Posterior vena cava (tissue), 2 donors: ENCODE data around the gene RWDD3. TPM values are rescaled to one million over a fixed set of nuclear protein-coding genes. Genes with fewer than 3 reads are reported as not detected.

ENCODE experiments used
- DNase-seq: peaks from one replicate; pipeline ENCODE4 v3.0.0-alpha.2; 2020; ENCODE audit warnings: low spot score
- intact Hi-C, 2 donors: fragments of 100-400 bp; cut with DNase I; formaldehyde crosslinking; loops; one replicate each; pipeline versions ENCODE4 v1.14.1 to v1.14.2; 2022 to 2023
- total RNA-seq, 2 donors: library from RNA; stranded (reverse); fragmentation: NEBNext Ultra II Directional; extraction: Animal tissue kit (Norgen Biotek cat#: 25700); gene quantifications; one replicate each; pipeline ENCODE4 v1.2.1, GENCODE V29; 2021
- donor health status: DM: yes; HTN: yes; CAD: no.
- donor health status: DM: yes; HTN: yes; CAD: no.

The RWDD3 gene
- total RNA-seq, 2 donors from 2014 or later = 17.1 to 17.4 TPM

- DNase-seq = no peak
- intact Hi-C loops = no loop called here
Observed at GRCh38 chr1:95226781-95227660, 7.0 kb upstream of the RWDD3 start.

- intact Hi-C loops = no loop called here
Observed at GRCh38 chr1:95229037-95229436, 5.0 kb upstream of the RWDD3 start.

GRCh38 chr1:95229706-95230105 is 4.3 kb upstream of the RWDD3 start:
- intact Hi-C loops = loop anchor here in 1 of 2 donors (10.0 kb wide), 2 partner anchors 115 to 145 kb away; partner anchors contain the start of gene TLCD4
- DNase-seq = no peak

More at GRCh38 chr1:95229037-95229436, 5.0 kb upstream of the RWDD3 start:
- DNase-seq = no peak

GRCh38 chr1:95230256-95230655 is 3.8 kb upstream of the RWDD3 start:
- intact Hi-C loops = loop anchor here in 1 of 2 donors (10.0 kb wide), 2 partner anchors 115 to 145 kb away; partner anchors contain the start of gene TLCD4
- no peak for DNase-seq

GRCh38 chr1:95230768-95231191 is 3.2 kb upstream of the RWDD3 start:
- intact Hi-C loops = loop anchor here in 1 of 2 donors (10.0 kb wide), 2 partner anchors 116 to 146 kb away; partner anchors contain the start of gene TLCD4
- DNase-seq = no peak

GRCh38 chr1:95232646-95233318 is 1.2 kb upstream of the RWDD3 start:
- intact Hi-C loops = loop anchor here in 1 of 2 donors (10.0 kb wide), 2 partner anchors 118 to 148 kb away; partner anchors contain the start of gene TLCD4
- no peak for DNase-seq

- DNase-seq = no peak
Observed at GRCh38 chr1:95233319-95233736, 682 bp upstream of the RWDD3 start.

GRCh38 chr1:95236784-95237575 is 3.0 kb downstream of the RWDD3 start:
- intact Hi-C loops = loop anchor here in 1 of 2 donors (10.0 kb wide), 2 partner anchors 122 to 152 kb away; partner anchors contain the start of gene TLCD4
- DNase-seq = no peak

More at GRCh38 chr1:95233319-95233736, 682 bp upstream of the RWDD3 start:
- intact Hi-C loops = loop anchor here in 1 of 2 donors (10.0 kb wide), 2 partner anchors 119 to 149 kb away; partner anchors contain the start of gene TLCD4

- DNase-seq = no peak
- intact Hi-C loops = loop anchor here in 1 of 2 donors (10.0 kb wide), 2 partner anchors 123 to 153 kb away; partner anchors contain the start of gene TLCD4
Observed at GRCh38 chr1:95237981-95238703, 4.1 kb downstream of the RWDD3 start.

GRCh38 chr1:95245029-95245428 is 11.0 kb downstream of the RWDD3 start:
- intact Hi-C loops = no loop called here

GRCh38 chr1:95246511-95246910 is 12.5 kb downstream of the RWDD3 start:
- no peak for DNase-seq
- intact Hi-C loops = no loop called here

More at GRCh38 chr1:95245029-95245428, 11.0 kb downstream of the RWDD3 start:
- DNase-seq = no peak

- no peak for DNase-seq
- intact Hi-C loops = no loop called here
Observed at GRCh38 chr1:95247607-95248006, 13.6 kb downstream of the RWDD3 start.

- DNase-seq = no peak
- intact Hi-C loops = no loop called here
Observed at GRCh38 chr1:95249916-95250315, 15.9 kb downstream of the RWDD3 start.

- no peak for DNase-seq
- intact Hi-C loops = no loop called here
Observed at GRCh38 chr1:95252422-95252821, 18.4 kb downstream of the RWDD3 start.

- intact Hi-C loops = no loop called here
- DNase-seq = no peak
Observed at GRCh38 chr1:95254959-95255358, 20.9 kb downstream of the RWDD3 start.

GRCh38 chr1:95255826-95256225 is 21.8 kb downstream of the RWDD3 start:
- DNase-seq = no peak
- intact Hi-C loops = no loop called here

GRCh38 chr1:95257758-95258157 is 23.7 kb downstream of the RWDD3 start:
- intact Hi-C loops = no loop called here
- no peak for DNase-seq

GRCh38 chr1:95259245-95259644 is 25.2 kb downstream of the RWDD3 start:
- no peak for DNase-seq
- intact Hi-C loops = no loop called here
